Body of pancreas (tissue), 4 donors: ENCODE measurements around the gene CAMSAP1.

Source experiments
- CTCF ChIP-seq, 7 experiments: fragments of 450-650 bp in 4 of 7; fragments of 200-600 bp in 3 of 7; sonication (generic) in 3 of 7; IDR thresholded peaks; one replicate each; pipeline ENCODE4 v1.5.1; 2016 to 2019; ENCODE audit warnings: antibody characterized with exemption in 7 of 7
- POLR2A ChIP-seq, 3 donors: fragments of 450-650 bp; IDR thresholded peaks; one replicate each; pipeline ENCODE4 v1.6.1; 2016; ENCODE audit warnings: antibody characterized with exemption in 3 of 3, mild to moderate bottlenecking in 2 of 3

DNA sequence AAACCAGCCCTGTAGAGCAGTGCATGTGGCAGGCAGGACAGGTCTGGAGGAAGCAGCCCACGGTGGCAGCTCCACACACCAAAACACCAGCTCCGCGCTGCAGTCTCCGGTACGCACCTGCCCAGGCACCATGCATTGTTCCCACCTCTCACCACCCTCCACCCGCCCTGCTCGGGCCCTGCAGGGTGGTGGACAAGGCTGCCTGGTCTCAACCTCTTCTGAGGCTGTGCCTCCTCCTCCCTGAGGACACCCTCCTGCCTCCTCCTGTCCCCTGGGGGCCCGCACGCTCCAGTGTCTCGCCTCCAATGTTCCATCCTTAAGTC is 109.1 kb downstream of the CAMSAP1 start:
- TF ChIP-seq CTCF (IDR thresholded peaks at IDR 0.05): no peak
- no peak for TF ChIP-seq POLR2A (IDR thresholded peaks at IDR 0.05)
